IgD-negative memory B cell (primary cell): ENCODE measurements around the gene PDE7B. TPM values are rescaled to one million over a fixed set of nuclear protein-coding genes. Genes with fewer than 3 reads are reported as not detected.

Experiments used
- H3K27ac Mint-ChIP-seq, 3 donors: one replicate each; pipeline ENCODE4 v1.8.0; 2020 to 2022; ENCODE audit warnings: mild to moderate bottlenecking in 3 of 3, mixed read lengths in 3 of 3, moderate library complexity in 1 of 3
- H3K27me3 Mint-ChIP-seq: one replicate; pipeline ENCODE4 v1.8.0; 2021; ENCODE audit warnings: mixed read lengths
- H3K36me3 Mint-ChIP-seq: one replicate; pipeline ENCODE4 v1.8.0; 2020; ENCODE audit warnings: mild to moderate bottlenecking, mixed read lengths
- H3K4me1 Mint-ChIP-seq, 3 donors: one replicate each; pipeline ENCODE4 v1.8.0; 2020 to 2022; ENCODE audit warnings: mixed read lengths in 3 of 3, mild to moderate bottlenecking in 1 of 3
- H3K4me3 Mint-ChIP-seq, 4 donors: one replicate each; pipeline ENCODE4 v1.8.0; 2020 to 2022; ENCODE audit warnings: mild to moderate bottlenecking in 4 of 4, mixed read lengths in 4 of 4, moderate library complexity in 3 of 4
- H3K9me3 Mint-ChIP-seq, 3 donors: one replicate each; pipeline ENCODE4 v1.8.0; 2020 to 2021; ENCODE audit warnings: mixed read lengths in 3 of 3, mild to moderate bottlenecking in 1 of 3
- polyA plus RNA-seq: library from polyadenylated mRNA; unstranded; fragments of 300-500 nt; fragmentation: Illumina TruSeq; gene quantifications from one replicate; pipeline ENCODE4 v1.2.3, GENCODE V29; 2021

Gene PDE7B
- polyA plus RNA-seq, result 0.49 TPM

GRCh38 chr6:135851442-135852271 is at the start of gene PDE7B:
Gene PDE7B (plus strand): TSS chr6:135851701.
- H3K4me3 Mint-ChIP-seq, result peak within 1 kb of the TSS; percentile 67 to 93 (median 85)
- peak within 1 kb of the TSS; percentile 18 to 89 (median 40) for H3K27ac Mint-ChIP-seq
- no peaks in the 10 kb centered on the region for H3K9me3 Mint-ChIP-seq
- no peaks in the 10 kb centered on the region for H3K36me3 Mint-ChIP-seq
- H3K27me3 Mint-ChIP-seq, result no peaks in the 10 kb centered on the region
- H3K4me1 Mint-ChIP-seq, result peaks cover 6 to 23% (median 14%) of the 10 kb centered on the region in 3 donors

- H3K4me1 Mint-ChIP-seq, result peaks cover 0 to 5% (median 5%) of the 10 kb centered on the region in 3 donors
- H3K9me3 Mint-ChIP-seq, result no peaks in the 10 kb centered on the region
- H3K27me3 Mint-ChIP-seq, result no peaks in the 10 kb centered on the region
- no peak overlapping the region for H3K4me3 Mint-ChIP-seq
- no peak overlapping the region for H3K27ac Mint-ChIP-seq
- H3K36me3 Mint-ChIP-seq, result no peaks in the 10 kb centered on the region
Observed at GRCh38 chr6:135801755-135802465, 49.6 kb upstream of the PDE7B start.

- H3K36me3 Mint-ChIP-seq, result no peaks in the 10 kb centered on the region
Observed at GRCh38 chr6:135810486-135810885, 41.0 kb upstream of the PDE7B start.

GRCh38 chr6:135811170-135811569 is 40.3 kb upstream of the PDE7B start:
- Mint-ChIP-seq H3K4me1 (peaks cover 0 to 1% (median 0%) of the 10 kb centered on the region in 3 donors), H3K27me3 (no peaks in the 10 kb centered on the region), H3K27ac (no peak overlapping the region), H3K36me3 (no peaks in the 10 kb centered on the region), H3K9me3 (peaks cover 1 to 8% (median 3%) of the 10 kb centered on the region in 3 donors), H3K4me3 (no peak overlapping the region)

More at GRCh38 chr6:135810486-135810885, 41.0 kb upstream of the PDE7B start:
- Mint-ChIP-seq H3K27me3 (no peaks in the 10 kb centered on the region), H3K4me1 (peaks cover 0 to 1% (median 0%) of the 10 kb centered on the region in 3 donors), H3K4me3 (no peak overlapping the region), H3K27ac (no peak overlapping the region), H3K9me3 (peaks cover 1 to 8% (median 3%) of the 10 kb centered on the region in 3 donors)

GRCh38 chr6:135811644-135812526 is 39.6 kb upstream of the PDE7B start:
- H3K4me1 Mint-ChIP-seq, result peaks cover 0 to 1% (median 0%) of the 10 kb centered on the region in 3 donors
- H3K27me3 Mint-ChIP-seq, result no peaks in the 10 kb centered on the region
- H3K36me3 Mint-ChIP-seq, result no peaks in the 10 kb centered on the region
- H3K9me3 Mint-ChIP-seq, result peaks cover 1 to 8% (median 3%) of the 10 kb centered on the region in 3 donors
- no peak overlapping the region for H3K27ac Mint-ChIP-seq
- no peak overlapping the region for H3K4me3 Mint-ChIP-seq

- no peaks in the 10 kb centered on the region for H3K4me1 Mint-ChIP-seq
- no peaks in the 10 kb centered on the region for H3K36me3 Mint-ChIP-seq
- no peak overlapping the region for H3K27ac Mint-ChIP-seq
- H3K27me3 Mint-ChIP-seq, result no peaks in the 10 kb centered on the region
- H3K9me3 Mint-ChIP-seq, result peaks cover 1 to 8% (median 3%) of the 10 kb centered on the region in 3 donors
- H3K4me3 Mint-ChIP-seq, result no peak overlapping the region
Observed at GRCh38 chr6:135813401-135813800, 38.1 kb upstream of the PDE7B start.

GRCh38 chr6:135814043-135814442 is 37.5 kb upstream of the PDE7B start:
- Mint-ChIP-seq H3K27ac (no peak overlapping the region), H3K36me3 (no peaks in the 10 kb centered on the region), H3K4me3 (no peak overlapping the region), H3K4me1 (peaks cover 0 to 4% (median 2%) of the 10 kb centered on the region in 3 donors), H3K9me3 (peaks cover 0 to 8% (median 3%) of the 10 kb centered on the region in 3 donors), H3K27me3 (no peaks in the 10 kb centered on the region)

GRCh38 chr6:135815216-135815615 is 36.3 kb upstream of the PDE7B start:
- H3K36me3 Mint-ChIP-seq, result no peaks in the 10 kb centered on the region
- H3K27me3 Mint-ChIP-seq, result no peaks in the 10 kb centered on the region
- no peak overlapping the region for H3K4me3 Mint-ChIP-seq
- H3K4me1 Mint-ChIP-seq, result peaks cover 0 to 6% (median 4%) of the 10 kb centered on the region in 3 donors
- H3K27ac Mint-ChIP-seq, result no peak overlapping the region
- no peaks in the 10 kb centered on the region for H3K9me3 Mint-ChIP-seq

GRCh38 chr6:135817035-135817434 is 34.5 kb upstream of the PDE7B start:
- no peak overlapping the region for H3K4me3 Mint-ChIP-seq
- H3K9me3 Mint-ChIP-seq, result no peaks in the 10 kb centered on the region
- peaks cover 0 to 6% (median 4%) of the 10 kb centered on the region in 3 donors for H3K4me1 Mint-ChIP-seq
- no peaks in the 10 kb centered on the region for H3K27me3 Mint-ChIP-seq
- H3K36me3 Mint-ChIP-seq, result no peaks in the 10 kb centered on the region
- H3K27ac Mint-ChIP-seq, result no peak overlapping the region

- Mint-ChIP-seq H3K9me3 (no peaks in the 10 kb centered on the region), H3K27me3 (no peaks in the 10 kb centered on the region), H3K4me3 (peak overlapping the region in 2 of 4 donors; percentile 54 to 63), H3K4me1 (peaks cover 0 to 6% (median 4%) of the 10 kb centered on the region in 3 donors), H3K36me3 (peaks cover 1% of the 10 kb centered on the region), H3K27ac (peak overlapping the region in 1 of 3 donors; percentile 17)
Observed at GRCh38 chr6:135819665-135820064, 31.8 kb upstream of the PDE7B start.

GRCh38 chr6:135820340-135820739 is 31.2 kb upstream of the PDE7B start:
- H3K27ac Mint-ChIP-seq, result no peak overlapping the region
- H3K27me3 Mint-ChIP-seq, result no peaks in the 10 kb centered on the region
- peaks cover 1% of the 10 kb centered on the region for H3K36me3 Mint-ChIP-seq
- peaks cover 0 to 6% (median 4%) of the 10 kb centered on the region in 3 donors for H3K4me1 Mint-ChIP-seq
- no peaks in the 10 kb centered on the region for H3K9me3 Mint-ChIP-seq
- no peak overlapping the region for H3K4me3 Mint-ChIP-seq

GRCh38 chr6:135823851-135824250 is 27.6 kb upstream of the PDE7B start:
- H3K4me3 Mint-ChIP-seq, result no peak overlapping the region
- H3K27ac Mint-ChIP-seq, result no peak overlapping the region
- H3K27me3 Mint-ChIP-seq, result no peaks in the 10 kb centered on the region
- peaks cover 0 to 3% (median 0%) of the 10 kb centered on the region in 3 donors for H3K9me3 Mint-ChIP-seq
- peaks cover 0 to 4% (median 3%) of the 10 kb centered on the region in 3 donors for H3K4me1 Mint-ChIP-seq
- H3K36me3 Mint-ChIP-seq, result peaks cover 1% of the 10 kb centered on the region

- Mint-ChIP-seq H3K27me3 (no peaks in the 10 kb centered on the region), H3K4me3 (no peak overlapping the region), H3K9me3 (peaks cover 0 to 3% (median 0%) of the 10 kb centered on the region in 3 donors), H3K4me1 (no peaks in the 10 kb centered on the region), H3K36me3 (peaks cover 1% of the 10 kb centered on the region), H3K27ac (peak overlapping the region in 1 of 3 donors; percentile 14)
Observed at GRCh38 chr6:135826236-135826804, 25.2 kb upstream of the PDE7B start.

GRCh38 chr6:135828021-135828420 is 23.5 kb upstream of the PDE7B start:
- Mint-ChIP-seq H3K4me3 (no peak overlapping the region), H3K27ac (no peak overlapping the region), H3K36me3 (no peaks in the 10 kb centered on the region), H3K27me3 (peaks cover under 1% of the 10 kb centered on the region), H3K4me1 (no peaks in the 10 kb centered on the region), H3K9me3 (peaks cover 0 to 3% (median 0%) of the 10 kb centered on the region in 3 donors)
